ENCODE data around the gene ZMYND8.
"Not testable (repeated sequence)": the region's sequence is repeated elsewhere in the genome, so short reads cannot be mapped to it uniquely, and the experiment has no call there.

The ZMYND8 gene

DNA sequence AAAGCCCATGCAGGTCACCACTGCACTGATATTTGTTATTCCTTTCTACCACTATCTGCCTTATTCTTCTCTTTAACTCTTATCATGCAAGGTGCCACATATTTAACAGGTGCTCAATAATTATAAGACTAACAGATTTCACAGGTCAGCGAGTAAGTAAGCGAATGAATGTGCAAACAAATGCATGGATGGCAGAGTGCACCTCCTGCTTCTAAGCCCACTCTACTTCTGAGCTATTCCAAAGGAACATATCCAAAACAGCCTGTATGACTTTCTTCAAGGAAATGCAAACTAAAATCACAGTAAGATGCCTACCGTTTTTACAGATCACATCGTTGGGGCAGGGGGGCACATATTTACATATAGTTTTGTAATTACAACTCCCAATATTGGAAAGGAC, 71.3 kb downstream of the ZMYND8 start:
- no peak for DNase-seq (ENCODE audit: low spot score)

DNA sequence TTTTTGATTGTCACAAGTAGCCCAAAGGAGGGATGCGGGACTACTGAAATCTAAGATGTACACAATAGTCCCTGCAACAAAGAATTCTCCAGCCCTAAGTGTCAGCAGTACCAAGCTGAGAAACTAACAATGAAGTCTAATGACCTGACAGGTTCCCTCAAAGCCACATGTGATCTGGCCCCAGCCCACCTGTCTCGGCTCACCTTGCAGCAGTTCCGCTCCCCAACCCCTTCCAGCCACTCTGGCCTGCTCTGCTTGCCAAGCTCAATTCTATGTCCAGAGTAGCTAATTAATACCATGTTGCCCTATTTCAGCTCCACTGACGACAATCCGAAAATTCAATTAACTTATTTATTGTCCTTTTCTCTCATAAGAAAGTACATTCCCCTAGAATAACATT, 72.1 kb downstream of the ZMYND8 start:
- DNase-seq (ENCODE audit: low spot score) = no peak

DNA sequence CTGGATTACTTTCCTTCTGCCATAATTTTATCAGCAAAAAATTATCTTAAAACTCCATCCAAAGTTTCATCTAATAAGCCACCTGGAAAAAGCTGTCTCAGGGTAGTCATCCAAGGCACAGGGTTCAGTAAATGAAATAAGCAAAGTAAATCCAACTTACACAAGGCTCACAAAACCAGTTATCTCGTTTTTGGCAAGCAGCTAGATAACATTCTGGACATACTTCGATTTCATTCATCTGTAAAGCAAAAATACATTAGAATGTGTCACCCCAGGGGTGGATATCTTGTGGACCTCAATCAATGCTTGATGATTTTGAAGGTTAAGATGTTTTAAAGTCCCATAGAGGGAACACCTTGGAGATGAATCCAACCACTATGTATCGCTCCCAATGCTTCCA, 73.1 kb downstream of the ZMYND8 start:
- no peak for DNase-seq (ENCODE audit: low spot score)

DNA sequence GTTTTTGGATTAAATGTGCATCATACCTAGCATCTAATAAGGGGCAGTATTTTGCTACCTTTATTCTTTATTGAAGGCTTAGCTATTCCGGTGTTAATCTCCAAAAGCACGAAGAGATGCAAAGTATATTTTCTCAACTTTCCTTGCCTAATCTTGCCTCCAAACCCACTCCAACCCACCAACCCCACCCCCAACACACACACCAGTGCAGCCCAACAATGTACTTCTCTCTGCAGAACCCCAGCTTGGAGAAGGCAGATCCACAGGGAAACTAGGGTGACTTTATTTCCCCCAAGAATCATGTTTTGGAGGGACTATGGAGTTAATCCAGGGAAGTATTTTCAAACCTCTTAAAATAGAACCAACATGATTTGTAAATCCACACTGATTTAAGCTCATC, 73.6 kb downstream of the ZMYND8 start:
- no peak for DNase-seq (ENCODE audit: low spot score)

DNA sequence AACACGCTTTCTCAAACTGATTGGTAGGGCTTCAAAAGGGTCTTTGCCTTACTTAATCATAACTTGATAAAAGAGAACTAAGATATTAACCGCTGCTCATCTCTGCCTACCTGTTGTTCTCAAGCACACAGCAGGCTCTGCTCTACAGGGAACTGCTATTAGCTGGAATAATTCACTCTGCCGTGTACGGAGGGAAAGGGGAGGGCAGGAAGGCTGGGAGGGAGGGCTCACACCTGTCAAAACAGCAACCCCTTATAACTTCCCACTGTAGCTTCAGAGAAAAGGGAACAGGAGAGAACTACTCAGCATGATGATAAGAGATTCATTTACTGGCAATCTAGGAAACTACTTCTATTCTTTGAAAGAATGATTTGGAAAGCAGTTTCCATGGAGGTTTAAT, 75.1 kb downstream of the ZMYND8 start:
- no peak for DNase-seq (ENCODE audit: low spot score)

DNA sequence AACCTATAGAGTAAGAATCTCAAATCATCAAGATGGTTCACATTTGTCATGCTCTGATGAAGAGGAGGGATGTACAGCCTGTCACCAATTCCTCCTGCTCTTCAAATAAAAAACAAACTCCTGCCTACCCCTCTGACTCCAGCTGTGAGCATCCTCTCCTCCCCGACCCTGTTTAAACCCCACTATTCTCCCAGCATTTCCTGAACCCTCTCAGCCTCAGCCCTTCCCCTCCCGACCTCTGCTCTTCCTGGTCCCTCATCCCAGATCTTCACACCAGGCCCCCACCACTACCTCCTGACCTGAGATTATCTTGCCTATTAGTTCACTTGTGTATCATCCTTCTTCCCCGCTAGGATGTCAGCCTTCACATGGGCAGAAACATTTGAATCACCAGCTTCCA, 75.8 kb downstream of the ZMYND8 start:
- DNase-seq (ENCODE audit: low spot score) = no peak

DNA sequence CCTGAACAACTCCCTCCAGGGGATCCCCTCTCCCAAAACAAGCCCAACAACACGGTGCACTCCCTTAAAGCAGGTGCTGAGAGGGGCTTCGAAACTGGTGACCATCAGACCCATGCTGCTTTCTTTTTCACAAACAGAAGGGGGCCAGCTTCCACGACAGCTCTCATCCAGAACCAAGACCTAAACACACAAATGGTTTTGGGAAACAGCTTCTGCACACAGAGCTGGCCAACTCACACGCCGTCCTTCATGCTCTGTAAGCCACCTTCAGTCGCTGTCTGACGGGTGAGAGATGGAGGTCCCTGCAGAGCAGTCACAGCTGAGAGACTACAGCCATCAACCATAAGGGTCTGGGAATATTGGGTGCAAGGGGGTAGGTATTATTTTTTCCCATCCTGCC, 76.3 kb downstream of the ZMYND8 start:
- no peak for DNase-seq (ENCODE audit: low spot score)

DNA sequence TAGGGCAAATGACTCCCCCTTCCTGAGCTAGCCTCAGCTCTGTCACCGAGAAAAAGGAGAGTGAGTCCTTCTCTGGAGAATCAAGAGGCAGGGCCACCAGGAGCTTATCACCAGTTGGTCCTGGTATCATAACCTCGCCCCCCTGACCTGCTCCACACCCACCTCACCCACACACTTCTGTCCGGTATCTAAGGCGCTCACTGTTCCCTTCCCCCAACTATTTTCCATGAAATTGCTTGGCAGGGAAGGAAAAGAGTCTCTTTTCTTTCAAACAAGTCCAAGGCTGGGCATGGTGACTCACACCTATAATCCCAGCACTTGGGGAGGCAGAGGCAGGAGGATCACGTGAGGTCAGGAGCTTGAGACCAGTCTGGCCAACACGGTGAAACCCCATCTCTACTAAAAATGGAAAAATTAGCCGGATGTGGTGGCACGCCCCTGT, 77.6 kb downstream of the ZMYND8 start:
- DNase-seq (ENCODE audit: low spot score) = peak; percentile 42

DNA sequence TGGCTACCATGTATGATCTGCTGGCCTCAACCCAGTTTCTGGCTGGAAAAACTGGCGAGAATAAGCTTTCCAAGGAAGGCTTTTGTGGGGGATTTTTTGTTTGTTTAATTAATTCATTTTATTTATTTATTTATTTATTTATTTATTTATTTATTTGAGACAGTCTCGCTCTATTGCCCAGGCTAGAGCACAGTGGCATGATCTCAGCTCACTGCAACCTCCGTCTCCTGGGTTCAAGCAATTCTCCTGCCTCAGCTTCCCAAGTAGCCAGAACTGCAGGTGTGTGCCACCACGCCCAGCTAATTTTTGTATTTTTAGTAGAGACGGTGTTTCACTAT, 79.0 kb downstream of the ZMYND8 start:
- not testable (repeated sequence) for DNase-seq (ENCODE audit: low spot score)

DNA sequence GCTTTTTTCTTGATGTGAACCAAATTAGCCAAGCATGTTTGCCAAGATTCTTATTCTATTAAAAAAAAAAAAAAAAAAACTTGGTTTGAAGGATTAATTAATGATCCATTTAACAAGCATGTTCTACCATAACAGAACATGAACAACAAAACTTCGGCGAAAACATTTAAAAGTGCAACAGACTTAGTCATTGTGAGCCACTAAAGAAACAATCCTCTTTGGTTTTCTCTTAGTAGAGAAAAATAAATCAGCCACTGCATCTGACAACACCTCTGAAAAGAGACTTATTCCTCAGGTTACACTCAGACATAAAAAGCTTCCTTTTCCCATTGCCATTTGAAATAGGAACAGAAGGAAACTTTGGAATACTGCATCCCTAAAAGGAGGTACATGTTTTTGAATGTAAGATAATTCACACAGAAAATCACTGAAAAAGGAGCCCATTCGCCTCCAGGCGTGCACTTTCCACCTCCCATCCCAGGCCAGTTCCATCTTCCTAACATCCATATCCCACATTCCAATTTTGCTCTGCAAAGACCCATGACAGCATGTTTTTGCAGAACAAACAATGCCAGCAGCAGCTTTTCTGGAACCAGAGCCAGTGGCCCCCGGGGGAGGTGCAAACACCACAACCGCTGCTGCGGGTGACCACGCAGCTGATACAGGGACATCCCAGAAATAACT, 79.5 kb downstream of the ZMYND8 start:
- no peak for DNase-seq (ENCODE audit: low spot score)

DNA sequence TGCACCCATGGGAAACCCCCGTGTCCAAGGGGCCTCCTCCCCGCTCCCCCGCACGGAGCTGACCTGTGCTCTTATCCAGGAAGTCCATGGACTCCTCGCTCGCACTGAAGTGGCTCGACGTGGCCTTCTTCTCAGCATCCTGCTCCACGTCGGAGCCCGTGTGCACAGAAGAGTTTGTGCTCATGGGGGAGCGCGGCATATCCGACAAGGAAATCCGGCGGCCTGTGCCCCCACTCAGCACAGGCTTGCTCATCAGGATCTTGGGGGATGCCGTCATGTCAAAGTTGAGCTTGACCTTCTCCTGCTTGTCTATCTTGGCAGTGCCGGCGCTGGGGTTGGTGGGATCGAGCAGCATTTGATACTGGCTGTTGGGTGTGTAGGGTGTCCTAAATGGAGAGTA, 80.2 kb downstream of the ZMYND8 start:
- no peak for DNase-seq (ENCODE audit: low spot score)

DNA sequence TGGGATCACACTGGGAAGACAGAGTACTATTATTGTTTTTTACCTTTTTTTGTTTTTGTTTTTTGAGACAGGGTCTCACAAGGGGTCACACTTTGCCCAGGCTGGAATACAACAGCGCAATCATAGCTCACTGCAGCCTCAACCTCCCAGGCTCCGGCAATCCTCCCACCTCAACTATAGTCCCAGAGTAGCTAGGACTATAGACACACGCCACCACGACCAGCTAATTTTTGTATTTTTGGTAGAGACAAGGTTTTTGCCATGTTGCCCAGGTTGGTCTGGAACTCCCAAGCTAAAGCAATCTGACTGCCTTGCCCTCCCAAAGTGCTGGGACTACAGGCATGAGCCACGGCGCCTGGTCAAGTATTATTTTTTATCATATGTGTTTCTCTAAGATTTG, 81.0 kb downstream of the ZMYND8 start:
- no peak for DNase-seq (ENCODE audit: low spot score)

DNA sequence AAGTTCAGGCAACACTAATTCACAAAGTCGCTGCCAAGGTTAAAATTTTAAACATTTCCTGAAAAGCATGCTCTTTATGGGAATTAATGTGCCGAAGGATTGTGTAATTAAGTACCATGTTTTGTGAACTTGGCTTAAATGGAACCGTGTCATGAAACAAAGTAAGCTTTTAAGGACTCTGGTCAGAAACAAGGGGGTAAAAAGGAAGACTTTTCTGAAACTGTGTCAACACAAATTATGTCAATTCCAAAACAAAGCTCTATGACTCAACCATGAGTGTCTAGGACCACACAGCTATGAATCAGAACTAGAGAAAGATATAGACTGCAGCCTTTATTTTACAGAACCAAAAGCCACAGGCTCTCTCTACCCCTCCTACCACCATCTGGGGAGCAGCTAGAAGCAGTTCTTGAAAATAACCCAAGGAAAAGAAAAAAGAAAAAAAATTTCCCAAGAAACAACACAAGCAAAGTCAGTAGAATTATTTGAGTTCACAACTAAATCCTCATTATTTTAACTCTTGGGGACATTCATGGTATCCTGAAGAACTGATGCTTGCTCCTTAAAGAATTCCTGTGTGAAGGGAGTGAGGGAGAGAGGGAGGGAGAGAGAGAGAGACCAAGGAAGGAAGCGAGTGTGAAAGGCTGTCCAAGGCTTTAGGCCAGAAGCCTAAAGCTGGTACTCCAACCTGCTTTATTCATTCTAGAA, 81.9 kb downstream of the ZMYND8 start:
- DNase-seq (ENCODE audit: low spot score) = peak; percentile 24

DNA sequence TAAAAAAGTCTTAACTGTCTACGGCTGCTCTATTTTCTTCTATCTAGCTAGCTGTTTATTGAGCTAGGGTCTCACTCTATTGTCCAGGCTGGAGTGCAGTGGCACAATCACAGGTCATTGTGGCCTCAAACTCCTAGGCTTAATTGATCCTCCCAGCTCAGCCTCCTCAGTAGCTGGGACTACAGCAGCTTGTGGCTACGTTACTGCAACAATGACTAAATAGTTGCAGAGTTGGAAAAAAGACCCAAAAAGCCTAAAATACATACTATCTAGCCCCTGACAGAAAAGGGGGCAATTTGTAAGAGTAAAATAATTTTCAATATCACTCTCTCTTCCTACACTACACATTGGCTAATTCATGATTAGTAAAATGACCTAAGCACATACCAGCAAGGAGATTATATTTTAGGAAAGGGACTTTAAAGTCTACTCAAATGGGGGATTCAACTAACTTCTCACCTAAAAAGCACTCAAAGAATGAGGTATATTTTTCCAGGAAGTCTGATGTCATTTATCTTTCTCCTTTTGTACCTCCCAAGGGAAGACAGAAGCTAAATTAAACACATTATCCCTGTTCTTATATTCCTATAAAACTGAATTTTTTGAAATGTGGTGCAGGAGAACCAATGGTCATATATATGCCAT, 82.8 kb downstream of the ZMYND8 start:
- no peak for DNase-seq (ENCODE audit: low spot score)

DNA sequence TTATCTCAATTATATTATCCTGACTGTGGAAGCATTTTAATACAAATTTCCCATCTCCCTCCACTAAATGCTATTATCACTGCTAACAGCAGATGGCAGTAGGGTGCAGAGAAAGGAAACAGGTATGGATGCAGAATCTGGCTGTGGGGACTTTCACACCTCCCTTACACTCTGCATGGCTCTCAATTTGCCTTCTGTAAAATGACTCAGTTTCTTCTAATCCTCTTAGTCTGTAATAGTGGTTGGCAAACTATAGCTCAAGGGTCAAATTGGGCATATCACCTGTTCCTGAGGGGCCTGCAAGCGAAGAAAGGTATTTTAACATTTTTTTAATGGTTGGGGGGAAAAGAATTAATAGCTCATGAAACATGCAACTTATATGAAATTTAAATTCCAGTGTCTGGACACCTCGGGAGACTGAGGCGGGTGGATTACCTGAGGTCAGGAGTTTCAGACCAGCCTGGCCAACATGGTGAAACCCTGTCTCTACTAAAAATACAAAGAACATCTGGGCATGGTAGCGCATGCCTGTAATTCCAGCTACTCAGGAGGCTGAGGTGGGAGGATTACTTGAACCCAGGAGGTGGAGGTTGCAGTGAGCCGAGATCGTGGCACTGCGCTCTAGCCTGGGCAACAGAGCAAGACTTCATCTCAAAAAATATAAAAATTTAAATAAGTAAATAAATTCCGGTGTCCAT, 83.5 kb downstream of the ZMYND8 start:
- DNase-seq (ENCODE audit: low spot score) = peak; percentile 88

DNA sequence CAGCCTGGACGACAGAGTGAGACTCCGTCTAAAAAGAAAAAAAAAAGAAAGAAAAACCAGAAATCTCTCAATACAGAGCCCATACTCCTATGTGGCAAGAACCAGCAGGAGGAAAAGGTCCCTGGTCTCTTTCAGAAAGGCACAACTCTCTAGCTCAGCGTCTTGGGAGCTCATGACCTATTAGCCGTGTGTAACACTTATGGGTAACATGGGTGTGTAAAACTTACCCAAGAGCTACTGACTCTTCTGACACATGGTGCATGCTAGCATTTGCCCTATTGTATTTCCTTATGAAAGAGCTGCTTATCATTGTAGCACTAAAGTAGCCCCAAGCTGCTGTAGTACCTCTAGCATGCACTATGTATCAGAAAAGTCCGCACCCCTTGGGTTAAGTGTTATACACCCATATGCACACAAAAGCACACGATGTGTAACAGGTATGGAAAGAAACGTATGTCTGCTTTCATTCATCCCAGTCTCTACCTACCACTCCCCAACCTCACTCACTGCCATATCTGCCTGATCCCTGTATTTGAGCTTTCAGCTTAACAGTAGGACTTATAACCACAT, 85.4 kb downstream of the ZMYND8 start:
- no peak for DNase-seq (ENCODE audit: low spot score)

DNA sequence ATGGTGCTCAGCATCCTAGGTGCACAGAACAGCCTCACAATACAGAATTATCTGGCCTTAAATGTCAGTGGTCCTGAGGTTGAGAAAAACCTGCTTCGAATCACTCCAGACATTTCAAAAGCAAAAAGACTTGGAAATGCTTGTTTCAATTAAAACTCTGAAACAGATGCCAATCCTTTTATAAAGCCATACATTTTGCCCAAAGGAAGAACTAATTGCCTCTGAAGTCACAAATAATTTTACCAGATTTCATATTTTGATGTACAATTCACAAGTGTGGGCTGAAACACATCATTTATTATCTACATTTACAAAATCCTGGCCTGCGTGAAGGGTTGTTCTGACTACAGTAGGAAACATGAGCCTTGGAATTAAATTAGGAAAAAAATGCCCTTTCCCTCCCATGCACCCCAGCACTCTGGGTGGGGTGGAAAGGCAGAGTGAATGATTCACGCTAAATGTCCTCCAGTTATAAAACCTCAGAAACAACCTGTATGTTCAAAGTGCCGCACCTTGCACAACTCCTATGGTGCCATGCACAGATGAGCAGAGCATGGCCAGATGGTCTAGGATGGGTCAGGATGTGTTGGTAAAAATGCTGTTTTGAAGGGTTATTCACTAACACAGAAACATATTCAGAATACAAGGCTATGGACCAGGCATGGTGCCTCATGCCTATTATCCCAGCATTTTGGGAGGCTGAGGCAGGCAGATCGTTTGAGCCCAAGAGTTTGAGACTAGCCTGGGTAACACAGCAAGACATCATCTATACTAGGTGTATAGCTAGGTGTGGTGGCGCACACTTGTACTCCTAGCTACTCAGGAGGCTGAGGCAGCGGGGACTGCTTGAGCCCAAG, 87.0 kb downstream of the ZMYND8 start:
- DNase-seq (ENCODE audit: low spot score) = no peak

DNA sequence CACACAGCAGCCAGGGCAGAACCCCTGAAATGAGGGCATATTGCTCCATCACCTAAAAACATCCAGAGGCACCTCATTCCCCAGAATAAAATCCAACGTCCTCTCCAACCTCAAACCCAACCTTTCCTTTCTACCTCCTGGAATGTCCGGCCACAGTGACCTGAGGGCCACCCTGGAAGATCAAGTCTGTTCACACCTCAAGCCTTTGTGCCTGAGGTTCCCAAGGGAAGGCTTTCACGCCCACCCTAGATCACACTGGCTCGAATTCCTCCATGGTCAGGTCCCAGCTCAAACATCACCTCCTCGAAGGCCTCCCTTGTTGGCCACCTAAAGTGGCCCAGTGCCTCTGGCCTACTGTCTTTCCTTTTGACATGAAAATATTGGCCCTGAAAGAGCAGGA, 88.9 kb downstream of the ZMYND8 start:
- no peak for DNase-seq (ENCODE audit: low spot score)

DNA sequence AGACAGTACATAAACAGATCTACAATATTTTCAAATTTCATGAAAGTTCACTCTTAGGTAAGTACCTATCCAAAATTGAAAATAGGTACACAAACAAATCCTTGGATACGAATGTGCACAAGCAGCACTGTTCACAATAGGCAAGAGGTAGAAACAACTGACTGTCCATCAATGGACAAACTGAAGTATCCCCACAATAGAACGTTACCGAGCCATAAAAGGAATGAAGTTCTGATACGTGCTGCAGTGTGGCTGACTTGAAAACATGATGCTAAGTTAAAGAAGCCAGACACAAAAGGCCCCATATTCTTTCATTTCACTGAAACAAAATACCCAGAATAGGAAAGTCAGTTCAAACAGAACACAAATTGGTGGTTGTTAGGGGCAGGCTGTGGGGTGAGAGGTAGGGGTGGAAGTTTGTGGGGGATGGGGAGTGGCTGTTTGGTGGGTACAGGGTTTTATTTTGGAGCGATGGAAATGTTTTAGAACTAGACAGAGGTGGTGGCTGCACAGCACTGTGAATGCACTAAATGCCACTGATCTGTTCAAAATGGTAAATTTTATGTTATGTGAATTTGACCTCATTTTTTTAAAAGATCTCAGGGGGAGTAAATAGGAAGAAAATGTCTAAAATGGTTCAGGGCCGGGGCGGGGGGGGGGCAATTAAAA, 89.5 kb downstream of the ZMYND8 start:
- DNase-seq (ENCODE audit: low spot score) = no peak

DNA sequence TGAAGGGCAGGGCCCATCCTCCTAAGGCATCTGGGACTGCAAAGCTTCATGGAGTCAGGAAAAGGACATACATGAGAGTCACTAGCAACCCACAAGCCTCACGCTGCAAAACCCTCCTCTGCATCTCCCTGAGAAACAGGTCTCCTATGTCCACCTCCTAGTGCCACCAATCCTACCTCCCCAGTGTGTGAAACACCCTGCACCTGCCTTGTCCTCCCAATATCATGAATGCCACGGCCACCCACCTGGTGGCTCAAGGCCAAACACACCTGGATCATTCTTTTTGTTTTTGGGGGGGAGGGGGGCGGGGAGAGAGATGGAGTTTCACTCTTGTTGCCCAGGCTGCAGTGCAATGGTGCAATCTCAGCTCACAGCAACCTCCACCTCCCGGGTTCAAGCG, 90.5 kb downstream of the ZMYND8 start:
- no peak for DNase-seq (ENCODE audit: low spot score)

DNA sequence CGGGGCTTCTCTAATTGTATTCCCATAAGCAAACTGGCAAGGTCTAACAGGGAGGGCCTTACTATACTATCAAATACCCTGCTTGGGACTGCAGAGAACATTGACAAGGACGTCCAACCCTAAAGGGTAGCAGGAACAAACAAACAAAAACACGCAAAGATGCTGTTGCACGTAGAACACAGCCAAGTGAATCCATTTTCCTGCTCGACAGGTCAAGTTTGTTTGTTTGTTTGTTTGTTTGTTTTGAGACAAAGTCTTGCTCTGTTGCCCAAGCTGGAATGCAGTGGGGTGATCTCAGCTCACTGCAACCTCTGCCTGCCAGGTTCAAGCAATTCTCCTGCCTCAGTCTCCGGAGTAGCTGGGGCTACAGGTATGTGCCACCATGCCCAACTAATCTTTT, 91.3 kb downstream of the ZMYND8 start:
- DNase-seq (ENCODE audit: low spot score) = no peak
